Tibial nerve (tissue), 4 donors: ENCODE data around the gene MED28.

Source experiments
- EP300 ChIP-seq, 2 donors: sonication (generic); formaldehyde crosslinking; IDR thresholded peaks; one replicate each; pipeline ENCODE4 v1.6.1; 2017; ENCODE audit warnings: antibody characterized with exemption in 2 of 2, mild to moderate bottlenecking in 1 of 2
- POLR2A ChIP-seq, 2 donors: fragments of 450-650 bp; IDR thresholded peaks; one replicate each; pipeline ENCODE4 v1.6.1; 2017; ENCODE audit warnings: antibody characterized with exemption in 2 of 2, mild to moderate bottlenecking in 2 of 2, moderate library complexity in 2 of 2
- TF ChIP-seq, protein P1 (sequence below), 5 experiments: fragments of 200-600 bp in 3 of 5; fragments of 450-650 bp in 2 of 5; sonication (generic) in 3 of 5; IDR thresholded peaks; one replicate each; pipeline ENCODE4 v1.5.1; 2016 to 2019; ENCODE audit warnings: antibody characterized with exemption in 5 of 5, mild to moderate bottlenecking in 3 of 5, moderate library complexity in 2 of 5

GRCh38 chr4:17662694-17663093, 48.3 kb downstream of the MED28 start:
- TF ChIP-seq, protein P1, sequence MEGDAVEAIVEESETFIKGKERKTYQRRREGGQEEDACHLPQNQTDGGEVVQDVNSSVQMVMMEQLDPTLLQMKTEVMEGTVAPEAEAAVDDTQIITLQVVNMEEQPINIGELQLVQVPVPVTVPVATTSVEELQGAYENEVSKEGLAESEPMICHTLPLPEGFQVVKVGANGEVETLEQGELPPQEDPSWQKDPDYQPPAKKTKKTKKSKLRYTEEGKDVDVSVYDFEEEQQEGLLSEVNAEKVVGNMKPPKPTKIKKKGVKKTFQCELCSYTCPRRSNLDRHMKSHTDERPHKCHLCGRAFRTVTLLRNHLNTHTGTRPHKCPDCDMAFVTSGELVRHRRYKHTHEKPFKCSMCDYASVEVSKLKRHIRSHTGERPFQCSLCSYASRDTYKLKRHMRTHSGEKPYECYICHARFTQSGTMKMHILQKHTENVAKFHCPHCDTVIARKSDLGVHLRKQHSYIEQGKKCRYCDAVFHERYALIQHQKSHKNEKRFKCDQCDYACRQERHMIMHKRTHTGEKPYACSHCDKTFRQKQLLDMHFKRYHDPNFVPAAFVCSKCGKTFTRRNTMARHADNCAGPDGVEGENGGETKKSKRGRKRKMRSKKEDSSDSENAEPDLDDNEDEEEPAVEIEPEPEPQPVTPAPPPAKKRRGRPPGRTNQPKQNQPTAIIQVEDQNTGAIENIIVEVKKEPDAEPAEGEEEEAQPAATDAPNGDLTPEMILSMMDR (IDR thresholded peaks at IDR 0.05): no peak
- TF ChIP-seq EP300 (IDR thresholded peaks at IDR 0.05): no peak
- TF ChIP-seq POLR2A (IDR thresholded peaks at IDR 0.05): no peak
